MM.1S (cell line): ENCODE measurements around the gene CCDC51.

Experiments used
- DNase-seq: peaks from one replicate; pipeline ENCODE4 v3.0.0-alpha.2; 2015
- H2AFZ ChIP-seq: fragments of 300-600 bp; sonication (generic); 2 replicates; pipeline ENCODE4 v1.6.0; 2016; ENCODE audit warnings: antibody characterized with exemption, low read length
- H3F3A ChIP-seq: fragments of 300-600 bp; sonication (generic); 2 replicates; pipeline ENCODE4 v1.6.1; 2016; ENCODE audit warnings: mild to moderate bottlenecking, antibody characterized with exemption, low read length, moderate library complexity, mixed read lengths; ENCODE audit not compliant: insufficient read depth
- H3K27ac ChIP-seq: fragments of 300-600 bp; sonication (generic); 2 replicates; pipeline ENCODE4 v1.5.1; 2016; ENCODE audit warnings: mild to moderate bottlenecking, low read length
- H3K27me3 ChIP-seq: fragments of 300-600 bp; sonication (generic); replicated peaks from 2 replicates; pipeline ENCODE4 v1.6.0; 2016; ENCODE audit warnings: low read length; ENCODE audit not compliant: insufficient read depth
- H3K36me3 ChIP-seq: fragments of 300-600 bp; sonication (generic); replicated peaks from 2 replicates; pipeline ENCODE4 v1.6.1; 2016; ENCODE audit warnings: mild to moderate bottlenecking, low read length, mixed read lengths; ENCODE audit not compliant: insufficient read depth
- H3K4me1 ChIP-seq: fragments of 300-600 bp; sonication (generic); 2 replicates; pipeline ENCODE4 v1.6.1; 2016; ENCODE audit warnings: low read length, mixed read lengths
- H3K4me2 ChIP-seq: fragments of 300-600 bp; sonication (generic); 2 replicates; pipeline ENCODE4 v1.6.0; 2016; ENCODE audit warnings: low read depth, low read length
- H3K4me3 ChIP-seq: fragments of 300-600 bp; sonication (generic); 2 replicates; pipeline ENCODE4 v1.5.1; 2016; ENCODE audit warnings: low read length, mixed read lengths
- H3K79me2 ChIP-seq: fragments of 300-600 bp; sonication (generic); 2 replicates; pipeline ENCODE4 v1.6.1; 2016; ENCODE audit warnings: mixed run types, low read length, mixed read lengths
- H3K9ac ChIP-seq: fragments of 300-600 bp; sonication (generic); 2 replicates; pipeline ENCODE4 v1.6.1; 2016; ENCODE audit warnings: low read length, mixed read lengths
- H3K9me2 ChIP-seq: fragments of 300-600 bp; sonication (generic); replicated peaks from 2 replicates; pipeline ENCODE4 v1.6.1; 2016; ENCODE audit warnings: mild to moderate bottlenecking, low read length, mixed read lengths; ENCODE audit not compliant: insufficient read depth
- H3K9me3 ChIP-seq: fragments of 300-600 bp; sonication (generic); replicated peaks from 2 replicates; pipeline ENCODE4 v1.6.1; 2016; ENCODE audit warnings: mild to moderate bottlenecking, low read length, mixed read lengths; ENCODE audit not compliant: insufficient read depth
- H4K20me1 ChIP-seq: fragments of 300-600 bp; sonication (generic); 2 replicates; pipeline ENCODE4 v1.6.1; 2016; ENCODE audit warnings: mild to moderate bottlenecking, low read length, moderate library complexity, mixed read lengths; ENCODE audit not compliant: insufficient read depth
- EZH2 ChIP-seq: fragments of 300-600 bp; sonication (generic); optimal IDR thresholded peaks from 2 replicates; pipeline ENCODE3; 2017; ENCODE audit warnings: low read depth, mild to moderate bottlenecking, antibody characterized with exemption, low read length, mixed read lengths
- EZH2phosphoT487 ChIP-seq: fragments of 300-600 bp; sonication (generic); IDR thresholded peaks from 2 replicates; pipeline ENCODE4 v1.6.1; 2018; ENCODE audit warnings: antibody characterized with exemption, low read length
- TF ChIP-seq, protein P1 (sequence below): fragments of 300-600 bp; sonication (generic); IDR thresholded peaks from 2 replicates; pipeline ENCODE4 v1.5.1; 2016; ENCODE audit warnings: antibody characterized with exemption, low read length, mixed read lengths

CCDC51 gene

DNA sequence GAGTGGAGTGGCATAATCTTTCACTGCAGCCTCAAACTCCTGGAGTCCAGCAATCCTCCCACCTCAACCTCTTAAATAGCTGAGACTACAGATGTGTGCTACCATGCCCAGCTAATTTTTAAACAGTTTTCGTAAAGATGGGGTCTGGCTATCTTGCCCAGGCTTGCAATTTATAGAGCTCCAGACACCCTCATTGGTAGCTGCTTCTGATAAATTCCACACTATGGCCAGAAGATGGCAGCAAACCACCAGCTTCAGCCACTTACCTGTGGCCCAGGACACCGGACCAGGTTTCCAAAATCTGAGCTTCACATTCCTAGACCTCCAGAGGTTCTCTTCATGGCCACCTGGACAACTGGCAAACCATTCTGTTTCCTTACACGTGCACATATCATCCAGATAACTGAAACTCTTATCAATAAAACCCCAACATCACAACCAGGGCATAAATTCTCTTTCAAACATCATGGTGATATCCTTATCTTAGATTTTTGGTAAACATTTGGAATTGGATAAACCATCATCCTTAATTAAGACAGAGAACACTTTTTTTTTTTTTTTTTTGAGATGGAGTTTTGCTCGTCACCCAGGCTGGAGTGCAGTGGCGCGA is 39.0 kb downstream of the CCDC51 start:
- H3K9ac ChIP-seq, result no peak overlapping the region
- H3F3A ChIP-seq, result no peaks in the 10 kb centered on the region
- peak; percentile 68 for DNase-seq

GRCh38 chr3:48399387-48400172 is 40.3 kb downstream of the CCDC51 start:
- H3K9me2 ChIP-seq, result no peaks in the 10 kb centered on the region
- DNase-seq, result no peak
- H3K9me3 ChIP-seq, result no peaks in the 10 kb centered on the region
- H3F3A ChIP-seq, result no peaks in the 10 kb centered on the region
- H3K4me1 ChIP-seq, result no peaks in the 10 kb centered on the region
- H3K4me2 ChIP-seq, result no peak overlapping the region
- no peaks in the 10 kb centered on the region for H3K79me2 ChIP-seq
- H3K27me3 ChIP-seq, result no peaks in the 10 kb centered on the region; the same call in 1 of the 2 replicates
- H3K4me3 ChIP-seq, result no peak overlapping the region
- no peak overlapping the region for H3K27ac ChIP-seq
- no peak for TF ChIP-seq EZH2phosphoT487
- no peak for TF ChIP-seq EZH2
- TF ChIP-seq, protein P1, sequence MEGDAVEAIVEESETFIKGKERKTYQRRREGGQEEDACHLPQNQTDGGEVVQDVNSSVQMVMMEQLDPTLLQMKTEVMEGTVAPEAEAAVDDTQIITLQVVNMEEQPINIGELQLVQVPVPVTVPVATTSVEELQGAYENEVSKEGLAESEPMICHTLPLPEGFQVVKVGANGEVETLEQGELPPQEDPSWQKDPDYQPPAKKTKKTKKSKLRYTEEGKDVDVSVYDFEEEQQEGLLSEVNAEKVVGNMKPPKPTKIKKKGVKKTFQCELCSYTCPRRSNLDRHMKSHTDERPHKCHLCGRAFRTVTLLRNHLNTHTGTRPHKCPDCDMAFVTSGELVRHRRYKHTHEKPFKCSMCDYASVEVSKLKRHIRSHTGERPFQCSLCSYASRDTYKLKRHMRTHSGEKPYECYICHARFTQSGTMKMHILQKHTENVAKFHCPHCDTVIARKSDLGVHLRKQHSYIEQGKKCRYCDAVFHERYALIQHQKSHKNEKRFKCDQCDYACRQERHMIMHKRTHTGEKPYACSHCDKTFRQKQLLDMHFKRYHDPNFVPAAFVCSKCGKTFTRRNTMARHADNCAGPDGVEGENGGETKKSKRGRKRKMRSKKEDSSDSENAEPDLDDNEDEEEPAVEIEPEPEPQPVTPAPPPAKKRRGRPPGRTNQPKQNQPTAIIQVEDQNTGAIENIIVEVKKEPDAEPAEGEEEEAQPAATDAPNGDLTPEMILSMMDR, result no peak
- no peaks in the 10 kb centered on the region for H3K36me3 ChIP-seq
- H2AFZ ChIP-seq, result no peak overlapping the region
- H3K9ac ChIP-seq, result no peak overlapping the region
- no peaks in the 10 kb centered on the region for H4K20me1 ChIP-seq

More for the DNA sequence above, 39.0 kb downstream of the CCDC51 start:
- Histone ChIP-seq H3K4me1 (no peaks in the 10 kb centered on the region), H3K9me3 (no peaks in the 10 kb centered on the region), H3K4me3 (no peak overlapping the region), H3K9me2 (no peaks in the 10 kb centered on the region), H4K20me1 (no peaks in the 10 kb centered on the region), H3K27ac (no peak overlapping the region), H3K4me2 (no peak overlapping the region), H3K79me2 (no peaks in the 10 kb centered on the region), H3K27me3 (no peaks in the 10 kb centered on the region; the same call in 1 of the 2 replicates), H3K36me3 (no peaks in the 10 kb centered on the region), H2AFZ (no peak overlapping the region)
- TF ChIP-seq, protein P1, result peak; percentile 80
- no peak for TF ChIP-seq EZH2phosphoT487

- Histone ChIP-seq H3F3A (no peaks in the 10 kb centered on the region), H3K27me3 (no peaks in the 10 kb centered on the region; the same call in 1 of the 2 replicates), H3K9me2 (no peaks in the 10 kb centered on the region), H3K4me1 (no peaks in the 10 kb centered on the region), H4K20me1 (no peaks in the 10 kb centered on the region), H3K79me2 (no peaks in the 10 kb centered on the region), H3K4me3 (no peak overlapping the region), H3K4me2 (no peak overlapping the region), H3K36me3 (no peaks in the 10 kb centered on the region), H2AFZ (no peak overlapping the region), H3K27ac (no peak overlapping the region), H3K9me3 (no peaks in the 10 kb centered on the region), H3K9ac (no peak overlapping the region)
- no peak for TF ChIP-seq EZH2
- TF ChIP-seq, protein P1, result no peak
- no peak for TF ChIP-seq EZH2phosphoT487
- DNase-seq, result no peak
These were observed 41.1 kb downstream of the CCDC51 start for GRCh38 chr3:48398701-48399386.
